ENCODE data around the gene PAQR4.

Gene PAQR4

GRCh38 chr16:2933136-2933535 is 36.0 kb upstream of the PAQR4 start:
- DNase-seq (ENCODE audit: low spot score): no peak
- CTCF ChIA-PET: no interaction called here
- H3K27ac ChIP-seq: no peak overlapping the region; the same call in 1 of the 2 replicates
- TF ChIP-seq CTCF (conservative IDR thresholded peaks at IDR 0.05; ENCODE audit: low read depth): no peak
- POLR2A ChIA-PET (ENCODE audit: low non-redundant PET): no interaction called here

- no peak for DNase-seq (ENCODE audit: low spot score)
Observed at GRCh38 chr16:2933701-2934100, 35.4 kb upstream of the PAQR4 start.

GRCh38 chr16:2934450-2934849 is 34.7 kb upstream of the PAQR4 start:
- ChIA-PET CTCF (no interaction called here), POLR2A (ENCODE audit: low non-redundant PET) (interaction anchor here (0.6 kb wide), 1 partner anchor 26 kb away, joined by 9 read pairs; no protein-coding TSS in a partner anchor)
- H3K27ac ChIP-seq: no peak overlapping the region; the same call in 1 of the 2 replicates
- TF ChIP-seq CTCF (conservative IDR thresholded peaks at IDR 0.05; ENCODE audit: low read depth): no peak
- no peak for DNase-seq (ENCODE audit: low spot score)

More at GRCh38 chr16:2933701-2934100, 35.4 kb upstream of the PAQR4 start:
- no peak for TF ChIP-seq CTCF (conservative IDR thresholded peaks at IDR 0.05; ENCODE audit: low read depth)
- ChIA-PET CTCF (no interaction called here), POLR2A (ENCODE audit: low non-redundant PET) (no interaction called here)
- no peak overlapping the region; the same call in none of the 2 replicates for H3K27ac ChIP-seq

GRCh38 chr16:2936436-2937011 is 32.6 kb upstream of the PAQR4 start:
- TF ChIP-seq CTCF (conservative IDR thresholded peaks at IDR 0.05; ENCODE audit: low read depth): no peak
- ChIA-PET CTCF (no interaction called here), POLR2A (ENCODE audit: low non-redundant PET) (no interaction called here)
- DNase-seq (ENCODE audit: low spot score): no peak
- no peak overlapping the region for H3K27ac ChIP-seq

GRCh38 chr16:2937170-2937569 is 32.0 kb upstream of the PAQR4 start:
- TF ChIP-seq CTCF (conservative IDR thresholded peaks at IDR 0.05; ENCODE audit: low read depth): no peak
- ChIA-PET POLR2A (ENCODE audit: low non-redundant PET) (no interaction called here), CTCF (no interaction called here)
- DNase-seq (ENCODE audit: low spot score): no peak
- H3K27ac ChIP-seq: no peak overlapping the region

- ChIA-PET CTCF (interaction anchor here (0.6 kb wide), 1 partner anchor 9 kb away, joined by 4 read pairs; no protein-coding TSS in a partner anchor), POLR2A (ENCODE audit: low non-redundant PET) (no interaction called here)
- no peak for DNase-seq (ENCODE audit: low spot score)
- no peak overlapping the region for H3K27ac ChIP-seq
- TF ChIP-seq CTCF (conservative IDR thresholded peaks at IDR 0.05; ENCODE audit: low read depth): no peak
Observed at GRCh38 chr16:2938206-2938605, 30.9 kb upstream of the PAQR4 start.

All from RWPE1 (cell line).